HepG2 (cell line): Measurements from ENCODE around the gene MTIF2. TPM values are rescaled to one million over a fixed set of nuclear protein-coding genes. Genes with fewer than 3 reads are reported as not detected.

Experiments used
- ATF1 ChIP-seq: IDR thresholded peaks from 2 replicates; pipeline ENCODE4 v1.6.1; 2016; ENCODE audit warnings: mild to moderate bottlenecking, control low read depth
- CEBPG ChIP-seq: IDR thresholded peaks from 2 replicates; pipeline ENCODE4 v1.6.1; 2016
- EP300 ChIP-seq, 3 experiments: sonication (generic) in 1 of 3; formaldehyde crosslinking in 1 of 3; IDR thresholded peaks; 2 replicates each; pipeline versions ENCODE4 v1.5.1 to v1.6.1; 2011 to 2020; ENCODE audit warnings: low read depth in 2 of 3, low read length in 2 of 3, borderline replicate concordance in 1 of 3, improper control_type of control experiment in 1 of 3, mild to moderate bottlenecking in 1 of 3, missing genetic modification reagents in 1 of 3, moderate library complexity in 1 of 3
- HNRNPK ChIP-seq: fragments of 200-400 bp; formaldehyde crosslinking; IDR thresholded peaks from 2 replicates; pipeline ENCODE4 v1.6.1; 2018; ENCODE audit warnings: low read length, low read depth, moderate library complexity, mild to moderate bottlenecking; ENCODE audit not compliant: poor library complexity, severe bottlenecking
- HOXA3 ChIP-seq: sonication (generic); formaldehyde crosslinking; IDR thresholded peaks from 2 replicates; pipeline ENCODE4 v1.5.0; 2020; ENCODE audit warnings: missing genetic modification reagents
- MXI1 ChIP-seq: IDR thresholded peaks from 3 replicates; pipeline ENCODE4 v1.6.1; 2012; ENCODE audit warnings: low read depth, low read length, inconsistent platforms, borderline replicate concordance
- SALL1 ChIP-seq: sonication (generic); formaldehyde crosslinking; IDR thresholded peaks from 2 replicates; pipeline ENCODE4 v1.8.0; 2022; ENCODE audit warnings: mild to moderate bottlenecking, missing genetic modification reagents
- SP2 ChIP-seq: sonication (generic); formaldehyde crosslinking; IDR thresholded peaks from 2 replicates; pipeline ENCODE4 v1.5.1; 2020; ENCODE audit warnings: mild to moderate bottlenecking, missing genetic modification reagents
- ZBTB42 ChIP-seq: sonication (generic); formaldehyde crosslinking; IDR thresholded peaks from 2 replicates; pipeline ENCODE4 v1.5.0; 2020; ENCODE audit warnings: mild to moderate bottlenecking, missing genetic modification reagents
- ZFP62 ChIP-seq: sonication (generic); formaldehyde crosslinking; IDR thresholded peaks from 2 replicates; pipeline ENCODE4 v1.4.0; 2020; ENCODE audit warnings: missing genetic modification reagents
- ZKSCAN1 ChIP-seq: fragments of 150-350 bp; IDR thresholded peaks from 2 replicates; pipeline ENCODE4 v1.6.1; 2014; ENCODE audit warnings: low read length
- ZMYM2 ChIP-seq: sonication (generic); formaldehyde crosslinking; IDR thresholded peaks from 2 replicates; pipeline ENCODE4 v1.8.0; 2022; ENCODE audit warnings: mild to moderate bottlenecking, missing genetic modification reagents
- ZMYM4 ChIP-seq: sonication (generic); formaldehyde crosslinking; IDR thresholded peaks from 2 replicates; pipeline ENCODE4 v1.8.1; 2023; ENCODE audit warnings: mild to moderate bottlenecking, missing genetic modification reagents
- ZNF557 ChIP-seq: sonication (generic); formaldehyde crosslinking; IDR thresholded peaks from 2 replicates; pipeline ENCODE4 v1.4.0; 2020; ENCODE audit warnings: missing genetic modification reagents
- ZNF567 ChIP-seq: sonication (generic); formaldehyde crosslinking; IDR thresholded peaks from 2 replicates; pipeline ENCODE4 v1.8.1; 2023; ENCODE audit warnings: mild to moderate bottlenecking, missing genetic modification reagents, borderline replicate concordance
- ZNF724P ChIP-seq: sonication (generic); formaldehyde crosslinking; IDR thresholded peaks from 2 replicates; pipeline ENCODE4 v1.8.0; 2022; ENCODE audit warnings: missing genetic modification reagents, borderline replicate concordance
- polyA plus RNA-seq, 8 experiments: library from polyadenylated mRNA; depleted of rRNA in 3 of 8; stranded (reverse) in 7 of 8; unstranded in 1 of 8; fragments of >200 nt; fragmentation: Illumina TruSeq in 4 of 8; extraction: Trizol in 4 of 8; gene quantifications; 2 replicates each; pipeline versions ENCODE4 v1.2.1 to v1.2.3, GENCODE V29; 2011 to 2016; ENCODE audit warnings: low read depth in 4 of 8, missing spikeins in 1 of 8, mixed read lengths in 1 of 8; ENCODE audit not compliant: insufficient read depth in 1 of 8
- total RNA-seq, 5 experiments: library from RNA; depleted of rRNA; stranded (reverse); fragments of >200 nt; fragmentation: Illumina TruSeq; extraction: Trizol; gene quantifications; 2 replicates each; pipeline ENCODE4 v1.2.3, GENCODE V29; 2016; ENCODE audit warnings: low read depth in 1 of 5
- TF ChIP-seq, protein P1 (sequence below): sonication (generic); formaldehyde crosslinking; IDR thresholded peaks from 2 replicates; pipeline ENCODE4 v1.4.0; 2020; ENCODE audit warnings: missing genetic modification reagents, borderline replicate concordance
- TF ChIP-seq, protein P2 (sequence below): sonication (generic); formaldehyde crosslinking; conservative IDR thresholded peaks from 2 replicates; pipeline ENCODE4 v1.4.0; 2020; ENCODE audit warnings: missing genetic modification reagents
- TF ChIP-seq, protein P3 (sequence below): sonication (generic); formaldehyde crosslinking; conservative IDR thresholded peaks from 2 replicates; pipeline ENCODE4 v1.8.0; 2022; ENCODE audit warnings: low read depth, missing genetic modification reagents
- TF ChIP-seq, protein P4 (sequence below): sonication (generic); formaldehyde crosslinking; IDR thresholded peaks from 2 replicates; pipeline ENCODE4 v1.4.0; 2020; ENCODE audit warnings: missing genetic modification reagents, borderline replicate concordance

Gene MTIF2
- total and polyA plus RNA-seq, 2 of the 13 experiments (the other 11 are each of a cell fraction or from before 2014, with no cell fraction given): 32.1 to 92.1 TPM

DNA sequence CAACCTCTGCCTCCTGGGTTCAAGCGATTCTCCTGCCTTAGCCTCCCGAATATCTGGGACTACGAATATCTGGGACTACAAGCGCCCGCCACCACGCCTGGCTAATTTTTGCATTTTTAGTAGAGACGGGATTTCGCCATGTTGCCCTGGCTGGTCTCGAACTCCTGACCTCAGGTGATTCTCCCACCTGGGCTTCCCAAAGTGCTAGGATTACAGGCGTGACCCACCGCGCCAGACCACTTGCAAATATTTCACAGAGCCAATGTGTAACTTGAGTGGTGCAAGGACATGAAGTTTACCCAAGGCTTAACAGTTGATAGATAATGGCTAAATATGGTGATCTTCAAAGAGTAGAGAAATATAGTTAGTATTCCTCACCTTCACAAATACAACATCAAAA lies 14.1 kb upstream of the MTIF2 start (continued):
- 0 out of 2 replicates have a peak, but pooled peaks have one; percentile 34 for TF ChIP-seq ZMYM2 (CRISPR knock-in tag)
- TF ChIP-seq HNRNPK: no peak
- TF ChIP-seq ATF1: no peak
- TF ChIP-seq HOXA3: 0 out of 2 replicates have a peak, but pooled peaks have one; percentile 20
- TF ChIP-seq, protein P1, sequence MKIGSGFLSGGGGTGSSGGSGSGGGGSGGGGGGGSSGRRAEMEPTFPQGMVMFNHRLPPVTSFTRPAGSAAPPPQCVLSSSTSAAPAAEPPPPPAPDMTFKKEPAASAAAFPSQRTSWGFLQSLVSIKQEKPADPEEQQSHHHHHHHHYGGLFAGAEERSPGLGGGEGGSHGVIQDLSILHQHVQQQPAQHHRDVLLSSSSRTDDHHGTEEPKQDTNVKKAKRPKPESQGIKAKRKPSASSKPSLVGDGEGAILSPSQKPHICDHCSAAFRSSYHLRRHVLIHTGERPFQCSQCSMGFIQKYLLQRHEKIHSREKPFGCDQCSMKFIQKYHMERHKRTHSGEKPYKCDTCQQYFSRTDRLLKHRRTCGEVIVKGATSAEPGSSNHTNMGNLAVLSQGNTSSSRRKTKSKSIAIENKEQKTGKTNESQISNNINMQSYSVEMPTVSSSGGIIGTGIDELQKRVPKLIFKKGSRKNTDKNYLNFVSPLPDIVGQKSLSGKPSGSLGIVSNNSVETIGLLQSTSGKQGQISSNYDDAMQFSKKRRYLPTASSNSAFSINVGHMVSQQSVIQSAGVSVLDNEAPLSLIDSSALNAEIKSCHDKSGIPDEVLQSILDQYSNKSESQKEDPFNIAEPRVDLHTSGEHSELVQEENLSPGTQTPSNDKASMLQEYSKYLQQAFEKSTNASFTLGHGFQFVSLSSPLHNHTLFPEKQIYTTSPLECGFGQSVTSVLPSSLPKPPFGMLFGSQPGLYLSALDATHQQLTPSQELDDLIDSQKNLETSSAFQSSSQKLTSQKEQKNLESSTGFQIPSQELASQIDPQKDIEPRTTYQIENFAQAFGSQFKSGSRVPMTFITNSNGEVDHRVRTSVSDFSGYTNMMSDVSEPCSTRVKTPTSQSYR (CRISPR knock-in tag): no peak
- TF ChIP-seq ZNF724P (CRISPR knock-in tag): no peak
- peak; percentile 3; the same call in 1 of the 2 replicates for TF ChIP-seq CEBPG (CRISPR knock-in tag)
- TF ChIP-seq, protein P2, sequence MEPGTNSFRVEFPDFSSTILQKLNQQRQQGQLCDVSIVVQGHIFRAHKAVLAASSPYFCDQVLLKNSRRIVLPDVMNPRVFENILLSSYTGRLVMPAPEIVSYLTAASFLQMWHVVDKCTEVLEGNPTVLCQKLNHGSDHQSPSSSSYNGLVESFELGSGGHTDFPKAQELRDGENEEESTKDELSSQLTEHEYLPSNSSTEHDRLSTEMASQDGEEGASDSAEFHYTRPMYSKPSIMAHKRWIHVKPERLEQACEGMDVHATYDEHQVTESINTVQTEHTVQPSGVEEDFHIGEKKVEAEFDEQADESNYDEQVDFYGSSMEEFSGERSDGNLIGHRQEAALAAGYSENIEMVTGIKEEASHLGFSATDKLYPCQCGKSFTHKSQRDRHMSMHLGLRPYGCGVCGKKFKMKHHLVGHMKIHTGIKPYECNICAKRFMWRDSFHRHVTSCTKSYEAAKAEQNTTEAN (CRISPR knock-in tag): no peak
- TF ChIP-seq MXI1: no peak
- TF ChIP-seq ZNF567: no peak
- no peak for TF ChIP-seq SP2 (CRISPR knock-in tag)
- no peak for TF ChIP-seq ZKSCAN1
- TF ChIP-seq, protein P3, sequence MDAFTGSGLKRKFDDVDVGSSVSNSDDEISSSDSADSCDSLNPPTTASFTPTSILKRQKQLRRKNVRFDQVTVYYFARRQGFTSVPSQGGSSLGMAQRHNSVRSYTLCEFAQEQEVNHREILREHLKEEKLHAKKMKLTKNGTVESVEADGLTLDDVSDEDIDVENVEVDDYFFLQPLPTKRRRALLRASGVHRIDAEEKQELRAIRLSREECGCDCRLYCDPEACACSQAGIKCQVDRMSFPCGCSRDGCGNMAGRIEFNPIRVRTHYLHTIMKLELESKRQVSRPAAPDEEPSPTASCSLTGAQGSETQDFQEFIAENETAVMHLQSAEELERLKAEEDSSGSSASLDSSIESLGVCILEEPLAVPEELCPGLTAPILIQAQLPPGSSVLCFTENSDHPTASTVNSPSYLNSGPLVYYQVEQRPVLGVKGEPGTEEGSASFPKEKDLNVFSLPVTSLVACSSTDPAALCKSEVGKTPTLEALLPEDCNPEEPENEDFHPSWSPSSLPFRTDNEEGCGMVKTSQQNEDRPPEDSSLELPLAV (CRISPR knock-in tag): no peak
- no peak for TF ChIP-seq ZFP62 (CRISPR knock-in tag)
- no peak for TF ChIP-seq EP300 (IDR thresholded peaks at IDR 0.05; ENCODE audit: low read depth in 2 of 2, low read length in 2 of 2)
- TF ChIP-seq EP300 (CRISPR knock-in tag; IDR thresholded peaks at IDR 0.05; ENCODE audit: borderline replicate concordance): no peak
- peak; percentile 37; the same call in 1 of the 2 replicates for TF ChIP-seq ZMYM4 (CRISPR knock-in tag)
- TF ChIP-seq, protein P4, sequence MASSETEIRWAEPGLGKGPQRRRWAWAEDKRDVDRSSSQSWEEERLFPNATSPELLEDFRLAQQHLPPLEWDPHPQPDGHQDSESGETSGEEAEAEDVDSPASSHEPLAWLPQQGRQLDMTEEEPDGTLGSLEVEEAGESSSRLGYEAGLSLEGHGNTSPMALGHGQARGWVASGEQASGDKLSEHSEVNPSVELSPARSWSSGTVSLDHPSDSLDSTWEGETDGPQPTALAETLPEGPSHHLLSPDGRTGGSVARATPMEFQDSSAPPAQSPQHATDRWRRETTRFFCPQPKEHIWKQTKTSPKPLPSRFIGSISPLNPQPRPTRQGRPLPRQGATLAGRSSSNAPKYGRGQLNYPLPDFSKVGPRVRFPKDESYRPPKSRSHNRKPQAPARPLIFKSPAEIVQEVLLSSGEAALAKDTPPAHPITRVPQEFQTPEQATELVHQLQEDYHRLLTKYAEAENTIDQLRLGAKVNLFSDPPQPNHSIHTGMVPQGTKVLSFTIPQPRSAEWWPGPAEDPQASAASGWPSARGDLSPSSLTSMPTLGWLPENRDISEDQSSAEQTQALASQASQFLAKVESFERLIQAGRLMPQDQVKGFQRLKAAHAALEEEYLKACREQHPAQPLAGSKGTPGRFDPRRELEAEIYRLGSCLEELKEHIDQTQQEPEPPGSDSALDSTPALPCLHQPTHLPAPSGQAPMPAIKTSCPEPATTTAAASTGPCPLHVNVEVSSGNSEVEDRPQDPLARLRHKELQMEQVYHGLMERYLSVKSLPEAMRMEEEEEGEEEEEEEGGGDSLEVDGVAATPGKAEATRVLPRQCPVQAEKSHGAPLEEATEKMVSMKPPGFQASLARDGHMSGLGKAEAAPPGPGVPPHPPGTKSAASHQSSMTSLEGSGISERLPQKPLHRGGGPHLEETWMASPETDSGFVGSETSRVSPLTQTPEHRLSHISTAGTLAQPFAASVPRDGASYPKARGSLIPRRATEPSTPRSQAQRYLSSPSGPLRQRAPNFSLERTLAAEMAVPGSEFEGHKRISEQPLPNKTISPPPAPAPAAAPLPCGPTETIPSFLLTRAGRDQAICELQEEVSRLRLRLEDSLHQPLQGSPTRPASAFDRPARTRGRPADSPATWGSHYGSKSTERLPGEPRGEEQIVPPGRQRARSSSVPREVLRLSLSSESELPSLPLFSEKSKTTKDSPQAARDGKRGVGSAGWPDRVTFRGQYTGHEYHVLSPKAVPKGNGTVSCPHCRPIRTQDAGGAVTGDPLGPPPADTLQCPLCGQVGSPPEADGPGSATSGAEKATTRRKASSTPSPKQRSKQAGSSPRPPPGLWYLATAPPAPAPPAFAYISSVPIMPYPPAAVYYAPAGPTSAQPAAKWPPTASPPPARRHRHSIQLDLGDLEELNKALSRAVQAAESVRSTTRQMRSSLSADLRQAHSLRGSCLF: no peak
- TF ChIP-seq SALL1 (CRISPR knock-in tag): 0 out of 2 replicates have a peak, but pooled peaks have one; percentile 18
- no peak for TF ChIP-seq ZNF557 (CRISPR knock-in tag)
- TF ChIP-seq ZBTB42: no peak
